HCT116 (cell line): ENCODE results near the gene TLK1.

Source experiments
- EZH2phosphoT487 ChIP-seq: fragments of 200-600 bp; IDR thresholded peaks from 2 replicates; pipeline ENCODE4 v1.6.1; 2018; ENCODE audit warnings: antibody characterized with exemption, borderline replicate concordance
- POLR2A ChIP-seq: IDR thresholded peaks from 2 replicates; pipeline ENCODE4 v1.7.0; 2011; ENCODE audit warnings: borderline replicate concordance; ENCODE audit not compliant: insufficient read depth, insufficient read length; ENCODE audit errors: extremely low read depth
- SP1 ChIP-seq: IDR thresholded peaks from 2 replicates; pipeline ENCODE4 v1.6.1; 2012; ENCODE audit warnings: low read depth
- SRF ChIP-seq: IDR thresholded peaks from 2 replicates; pipeline ENCODE4 v1.6.1; 2012; ENCODE audit warnings: low read depth
- ZNF274 ChIP-seq: fragments of 200-500 bp; sonication (Bioruptor generic); IDR thresholded peaks from 2 replicates; pipeline ENCODE4 v1.6.1; 2014; ENCODE audit warnings: mild to moderate bottlenecking, low read depth, low read length, inconsistent platforms
- TF ChIP-seq, protein P1 (sequence below), 3 experiments: fragments of 200-600 bp in 1 of 3; sonication (generic) in 1 of 3; IDR thresholded peaks in 2 of 3; conservative IDR thresholded peaks in 1 of 3; 2 replicates each; pipeline ENCODE4 v1.5.1; 2012 to 2017; ENCODE audit warnings: low read depth in 2 of 3, low read length in 2 of 3, antibody characterized with exemption in 1 of 3, borderline replicate concordance in 1 of 3, control low read depth in 1 of 3, mild to moderate bottlenecking in 1 of 3, mixed read lengths in 1 of 3, mixed run types in 1 of 3, moderate library complexity in 1 of 3; ENCODE audit not compliant: insufficient read depth in 1 of 3

GRCh38 chr2:171158036-171158789, 2.5 kb downstream of the TLK1 start:
- TF ChIP-seq SRF (no peak), SP1 (no peak), EZH2phosphoT487 (no peak), POLR2A (no peak), ZNF274 (no peak)
- TF ChIP-seq, protein P1, sequence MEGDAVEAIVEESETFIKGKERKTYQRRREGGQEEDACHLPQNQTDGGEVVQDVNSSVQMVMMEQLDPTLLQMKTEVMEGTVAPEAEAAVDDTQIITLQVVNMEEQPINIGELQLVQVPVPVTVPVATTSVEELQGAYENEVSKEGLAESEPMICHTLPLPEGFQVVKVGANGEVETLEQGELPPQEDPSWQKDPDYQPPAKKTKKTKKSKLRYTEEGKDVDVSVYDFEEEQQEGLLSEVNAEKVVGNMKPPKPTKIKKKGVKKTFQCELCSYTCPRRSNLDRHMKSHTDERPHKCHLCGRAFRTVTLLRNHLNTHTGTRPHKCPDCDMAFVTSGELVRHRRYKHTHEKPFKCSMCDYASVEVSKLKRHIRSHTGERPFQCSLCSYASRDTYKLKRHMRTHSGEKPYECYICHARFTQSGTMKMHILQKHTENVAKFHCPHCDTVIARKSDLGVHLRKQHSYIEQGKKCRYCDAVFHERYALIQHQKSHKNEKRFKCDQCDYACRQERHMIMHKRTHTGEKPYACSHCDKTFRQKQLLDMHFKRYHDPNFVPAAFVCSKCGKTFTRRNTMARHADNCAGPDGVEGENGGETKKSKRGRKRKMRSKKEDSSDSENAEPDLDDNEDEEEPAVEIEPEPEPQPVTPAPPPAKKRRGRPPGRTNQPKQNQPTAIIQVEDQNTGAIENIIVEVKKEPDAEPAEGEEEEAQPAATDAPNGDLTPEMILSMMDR (IDR thresholded peaks at IDR 0.05 in 2 of 3, conservative IDR thresholded peaks at IDR 0.05 in 1 of 3; ENCODE audit: borderline replicate concordance in 1 of 3, insufficient read depth in 1 of 3, low read depth in 2 of 3, low read length in 2 of 3) = no peak
